Activated CD4-positive, alpha-beta T cell treated with anti-CD3 and anti-CD28 coated beads, Interleukin-2, amount 10 ng/mL, durations not matched to agents 7 days and 5 days (primary cell): ENCODE measurements around the gene SLC17A7. TPM values are rescaled to one million over a fixed set of nuclear protein-coding genes. Genes with fewer than 3 reads are reported as not detected.

Source experiments
- CTCF ChIA-PET: fragments of 350-600 bp; sonication (Branson Sonifier 250); formaldehyde crosslinking; loops from one replicate; lab custom pipeline; 2021; ENCODE audit warnings: antibody characterized with exemption; lab: Charles Lee
- POLR2A ChIA-PET: fragments of 350-600 bp; sonication (Branson Sonifier 250); formaldehyde crosslinking; loops from one replicate; lab custom pipeline; 2021; ENCODE audit warnings: antibody characterized with exemption; lab: Charles Lee
- DNase-seq: peaks from one replicate; pipeline ENCODE4 v3.0.0-alpha.2; 2020
- H3K27ac Mint-ChIP-seq: one replicate; pipeline ENCODE4 v1.8.0; 2021; ENCODE audit warnings: mild to moderate bottlenecking, moderate library complexity, mixed read lengths
- H3K27me3 Mint-ChIP-seq: one replicate; pipeline ENCODE4 v1.8.0; 2021; ENCODE audit warnings: mixed read lengths
- H3K36me3 Mint-ChIP-seq: one replicate; pipeline ENCODE4 v1.8.0; 2021; ENCODE audit warnings: low read depth, mixed read lengths
- H3K4me1 Mint-ChIP-seq: one replicate; pipeline ENCODE4 v1.8.0; 2021; ENCODE audit warnings: mixed read lengths
- H3K4me3 Mint-ChIP-seq: one replicate; pipeline ENCODE4 v1.8.0; 2021; ENCODE audit warnings: mild to moderate bottlenecking, moderate library complexity, mixed read lengths
- H3K9me3 Mint-ChIP-seq: one replicate; pipeline ENCODE4 v1.8.0; 2021; ENCODE audit warnings: mixed read lengths
- total RNA-seq, 2 experiments: library from RNA; stranded (reverse); gene quantifications; one replicate each; pipeline ENCODE4 v1.2.3, GENCODE V29; 2021

SLC17A7 gene
- total RNA-seq, 2 experiments from 2014 or later: 0.15 to 0.25 TPM

GRCh38 chr19:49440439-49441209 is 703 bp downstream of the SLC17A7 start:
- peak overlapping the region; percentile 42 for H3K4me3 Mint-ChIP-seq
- DNase-seq: no peak
- peaks cover 8% of the 10 kb centered on the region for H3K36me3 Mint-ChIP-seq
- peaks cover 68% of the 10 kb centered on the region for H3K27me3 Mint-ChIP-seq
- H3K4me1 Mint-ChIP-seq: peaks cover 50% of the 10 kb centered on the region
- CTCF ChIA-PET: interaction anchor here (0.7 to 1.7 kb wide), 4 partner anchors 11 to 49 kb away, joined by 3 to 4 read pairs (median 4); partner anchors contain the start of gene PIH1D1
- no peaks in the 10 kb centered on the region for H3K9me3 Mint-ChIP-seq
- H3K27ac Mint-ChIP-seq: peak overlapping the region; percentile 25
- POLR2A ChIA-PET: no interaction called here

- H3K27me3 Mint-ChIP-seq: peaks cover 76% of the 10 kb centered on the region
- no peak overlapping the region for H3K27ac Mint-ChIP-seq
- no peak overlapping the region for H3K4me3 Mint-ChIP-seq
- peaks cover 4% of the 10 kb centered on the region for H3K36me3 Mint-ChIP-seq
- DNase-seq: no peak
- H3K9me3 Mint-ChIP-seq: no peaks in the 10 kb centered on the region
- peaks cover 46% of the 10 kb centered on the region for H3K4me1 Mint-ChIP-seq
- POLR2A ChIA-PET: no interaction called here
- CTCF ChIA-PET: interaction anchor here (0.7 to 1.7 kb wide), 4 partner anchors 11 to 48 kb away, joined by 3 to 4 read pairs (median 4); partner anchors contain the start of gene PIH1D1
Observed at GRCh38 chr19:49439836-49440235, 1.5 kb downstream of the SLC17A7 start.

DNA sequence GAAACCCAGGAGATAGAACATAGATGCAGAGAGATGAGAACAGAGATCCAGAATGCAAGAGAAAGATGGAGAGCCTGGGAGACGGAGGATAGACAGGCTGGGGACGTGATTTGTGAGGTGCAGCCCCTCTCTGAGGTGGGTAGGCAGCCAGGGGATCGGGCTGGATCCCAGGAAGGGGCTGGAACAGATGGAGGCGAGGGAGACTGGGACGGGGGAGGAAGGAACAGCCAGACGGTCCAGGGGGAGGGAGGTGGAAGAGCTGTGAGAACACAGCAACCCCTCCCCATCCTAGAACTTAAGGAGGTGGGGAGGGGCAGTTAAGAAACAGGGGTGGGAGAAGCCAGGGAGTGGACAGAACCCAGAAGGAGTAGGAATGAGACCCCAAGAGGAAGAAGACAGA is 3.1 kb downstream of the SLC17A7 start:
- Mint-ChIP-seq H3K9me3 (no peaks in the 10 kb centered on the region), H3K4me1 (peaks cover 39% of the 10 kb centered on the region), H3K4me3 (no peak overlapping the region), H3K27me3 (peaks cover 86% of the 10 kb centered on the region), H3K27ac (no peak overlapping the region), H3K36me3 (peaks cover 4% of the 10 kb centered on the region)
- ChIA-PET POLR2A (no interaction called here), CTCF (no interaction called here)
- DNase-seq: no peak

- ChIA-PET POLR2A (no interaction called here), CTCF (no interaction called here)
- no peaks in the 10 kb centered on the region for H3K9me3 Mint-ChIP-seq
- peaks cover 37% of the 10 kb centered on the region for H3K4me1 Mint-ChIP-seq
- DNase-seq: no peak
- no peak overlapping the region for H3K4me3 Mint-ChIP-seq
- peak overlapping the region; percentile 41 for H3K27ac Mint-ChIP-seq
- peaks cover 4% of the 10 kb centered on the region for H3K36me3 Mint-ChIP-seq
- H3K27me3 Mint-ChIP-seq: peaks cover 88% of the 10 kb centered on the region
Observed at GRCh38 chr19:49437231-49437630, 4.1 kb downstream of the SLC17A7 start.

DNA sequence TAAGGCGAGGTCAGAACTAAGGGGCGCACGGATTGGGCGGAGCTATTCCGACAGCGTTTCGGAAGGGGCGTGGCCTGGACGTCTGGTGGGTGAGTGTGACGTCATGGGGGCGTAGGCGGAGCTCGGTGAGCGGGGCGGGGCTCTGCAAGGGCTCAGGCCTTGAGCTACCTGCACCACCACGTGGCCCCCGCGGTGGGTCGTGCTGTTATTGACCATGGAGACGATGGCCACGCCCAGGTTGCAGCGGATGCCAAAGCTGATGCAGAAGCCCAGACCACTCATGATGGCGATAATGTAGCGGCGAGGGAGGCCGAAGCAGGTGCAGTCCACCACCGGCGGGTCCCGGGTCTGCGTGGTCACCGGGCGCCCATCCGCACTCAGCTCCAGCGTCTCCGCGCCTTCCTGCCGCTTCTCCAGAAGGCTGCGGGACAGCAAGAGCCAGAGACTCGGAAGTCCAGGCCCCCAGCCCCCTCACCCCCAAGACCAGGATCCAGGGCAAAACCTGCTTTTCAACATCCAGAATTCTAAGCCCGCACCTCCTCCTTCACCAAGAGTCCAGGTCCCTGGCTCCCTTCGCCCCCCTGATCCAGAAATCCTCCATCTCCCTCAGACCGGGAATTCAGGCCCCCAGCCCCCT is 4.8 kb downstream of the SLC17A7 start:
- Mint-ChIP-seq H3K4me3 (no peak overlapping the region), H3K9me3 (no peaks in the 10 kb centered on the region)

GRCh38 chr19:49435670-49436069 is 5.7 kb downstream of the SLC17A7 start:
- ChIA-PET CTCF (interaction anchor here (0.8 to 1.8 kb wide), 8 partner anchors 9 to 44 kb away, joined by 3 to 6 read pairs (median 4); no protein-coding TSS in a partner anchor), POLR2A (no interaction called here)
- peaks cover 2% of the 10 kb centered on the region for H3K36me3 Mint-ChIP-seq
- H3K27ac Mint-ChIP-seq: no peak overlapping the region
- no peaks in the 10 kb centered on the region for H3K9me3 Mint-ChIP-seq
- H3K27me3 Mint-ChIP-seq: peaks cover 88% of the 10 kb centered on the region
- no peak overlapping the region for H3K4me3 Mint-ChIP-seq
- no peak for DNase-seq
- H3K4me1 Mint-ChIP-seq: peaks cover 35% of the 10 kb centered on the region

More for the DNA sequence above, 4.8 kb downstream of the SLC17A7 start:
- peaks cover 86% of the 10 kb centered on the region for H3K27me3 Mint-ChIP-seq
- POLR2A ChIA-PET: interaction anchor here (0.6 kb wide), 1 partner anchor 17 kb away, joined by 3 read pairs; the partner anchor contains the start of gene ALDH16A1
- peaks cover 34% of the 10 kb centered on the region for H3K4me1 Mint-ChIP-seq
- peak; percentile 54 for DNase-seq
- CTCF ChIA-PET: interaction anchor here (0.7 to 1.8 kb wide), 9 partner anchors 10 to 45 kb away, joined by 3 to 6 read pairs (median 3); no protein-coding TSS in a partner anchor
- no peak overlapping the region for H3K27ac Mint-ChIP-seq
- peaks cover 4% of the 10 kb centered on the region for H3K36me3 Mint-ChIP-seq

GRCh38 chr19:49434907-49435583 is 6.3 kb downstream of the SLC17A7 start:
- Mint-ChIP-seq H3K27me3 (peaks cover 86% of the 10 kb centered on the region), H3K9me3 (no peaks in the 10 kb centered on the region), H3K36me3 (no peaks in the 10 kb centered on the region), H3K4me1 (peaks cover 33% of the 10 kb centered on the region), H3K27ac (no peak overlapping the region), H3K4me3 (no peak overlapping the region)
- DNase-seq: no peak
- ChIA-PET POLR2A (no interaction called here), CTCF (interaction anchor here (0.9 to 1.8 kb wide), 7 partner anchors 13 to 43 kb away, joined by 3 to 6 read pairs (median 5); no protein-coding TSS in a partner anchor)

DNA sequence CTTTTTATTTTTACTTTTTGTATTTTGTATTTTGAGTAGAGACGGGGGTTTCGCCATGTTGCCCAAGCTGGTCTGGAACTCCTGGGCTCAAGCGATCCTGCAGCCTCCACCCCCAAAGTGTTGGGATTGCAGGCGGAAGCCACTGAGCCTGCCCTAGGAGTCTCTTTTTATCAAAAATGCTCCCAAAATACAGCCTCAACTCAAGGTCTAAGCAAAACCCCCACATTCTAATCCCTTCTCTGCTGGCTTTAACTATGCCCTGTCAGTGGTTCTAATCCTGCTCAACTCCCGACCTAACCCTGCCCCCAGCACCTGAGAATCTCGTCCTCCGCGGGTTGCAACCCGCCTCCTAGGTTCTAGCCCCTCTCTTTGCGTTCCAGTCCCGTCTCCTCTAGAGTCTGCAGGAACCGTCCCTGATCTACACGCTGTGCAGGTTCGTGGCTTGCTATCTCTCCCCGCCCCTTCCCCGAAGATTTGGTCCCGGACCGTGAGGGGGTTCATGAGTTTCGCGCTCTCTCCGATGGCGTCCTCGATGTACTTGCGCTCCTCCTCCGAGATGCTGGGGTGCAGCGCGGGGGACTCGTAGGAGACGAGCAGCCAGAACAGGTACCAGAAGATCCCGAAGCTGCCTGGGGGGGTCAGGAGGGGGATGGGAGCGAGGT is 8.0 kb downstream of the SLC17A7 start:
- Mint-ChIP-seq H3K9me3 (no peaks in the 10 kb centered on the region), H3K36me3 (peaks cover 1% of the 10 kb centered on the region), H3K4me3 (no peak overlapping the region), H3K4me1 (peaks cover 39% of the 10 kb centered on the region), H3K27ac (peak overlapping the region; percentile 34), H3K27me3 (peaks cover 86% of the 10 kb centered on the region)
- POLR2A ChIA-PET: no interaction called here
- CTCF ChIA-PET: interaction anchor here (0.8 to 1.4 kb wide), 2 partner anchors 9 to 40 kb away, joined by 3 to 6 read pairs; no protein-coding TSS in a partner anchor
- no peak for DNase-seq

DNA sequence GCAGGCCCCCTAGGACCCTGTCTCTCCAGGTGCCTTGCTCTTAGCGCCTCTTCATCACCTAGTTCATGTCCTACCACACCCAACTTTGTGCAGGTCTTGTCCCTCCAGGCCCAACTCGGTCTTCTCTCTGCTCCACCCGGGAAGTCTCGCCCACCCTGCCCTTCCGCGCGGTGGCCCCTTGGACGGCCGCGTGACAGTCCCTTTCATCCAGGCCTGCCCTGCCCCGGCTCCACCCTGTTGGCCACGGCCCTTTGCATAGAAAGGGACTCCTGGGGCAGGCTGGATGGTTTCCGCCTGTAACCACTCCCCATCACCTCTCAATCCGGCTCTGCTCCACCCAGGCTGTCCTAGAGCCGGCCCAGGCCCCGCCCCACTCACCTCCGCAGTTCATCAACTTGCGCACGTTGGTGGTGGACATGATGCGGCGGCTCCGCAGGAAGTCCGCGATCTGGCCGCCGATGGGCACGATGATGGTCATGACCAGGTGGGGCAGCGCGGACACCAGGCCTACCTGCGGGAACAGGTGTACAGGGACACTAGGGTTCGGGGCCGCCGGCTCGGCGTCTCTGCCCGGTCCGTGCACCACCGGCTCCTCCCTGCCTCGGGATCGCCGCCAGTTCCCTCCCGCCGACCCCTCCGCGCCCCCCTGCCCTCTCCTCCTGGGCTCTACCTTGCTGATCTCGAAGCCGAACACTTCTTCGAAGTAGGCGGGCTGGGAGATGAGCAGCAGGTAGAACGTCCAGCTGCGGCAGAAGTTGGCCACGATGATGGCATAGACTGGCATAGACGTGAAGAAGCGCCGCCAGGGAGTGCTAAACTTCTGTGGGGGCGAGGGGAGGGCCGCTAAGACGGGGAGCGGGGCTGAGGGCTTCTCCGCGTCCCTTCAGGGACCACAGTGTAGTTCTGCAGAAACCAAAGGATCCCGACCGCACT is 8.9 kb downstream of the SLC17A7 start:
- peaks cover 85% of the 10 kb centered on the region for H3K27me3 Mint-ChIP-seq
- ChIA-PET CTCF (no interaction called here), POLR2A (no interaction called here)
- DNase-seq: peak; percentile 40
- H3K4me1 Mint-ChIP-seq: peaks cover 46% of the 10 kb centered on the region
- peaks cover 1% of the 10 kb centered on the region for H3K36me3 Mint-ChIP-seq
- H3K9me3 Mint-ChIP-seq: no peaks in the 10 kb centered on the region
- H3K4me3 Mint-ChIP-seq: peak overlapping the region; percentile 5
- no peak overlapping the region for H3K27ac Mint-ChIP-seq

DNA sequence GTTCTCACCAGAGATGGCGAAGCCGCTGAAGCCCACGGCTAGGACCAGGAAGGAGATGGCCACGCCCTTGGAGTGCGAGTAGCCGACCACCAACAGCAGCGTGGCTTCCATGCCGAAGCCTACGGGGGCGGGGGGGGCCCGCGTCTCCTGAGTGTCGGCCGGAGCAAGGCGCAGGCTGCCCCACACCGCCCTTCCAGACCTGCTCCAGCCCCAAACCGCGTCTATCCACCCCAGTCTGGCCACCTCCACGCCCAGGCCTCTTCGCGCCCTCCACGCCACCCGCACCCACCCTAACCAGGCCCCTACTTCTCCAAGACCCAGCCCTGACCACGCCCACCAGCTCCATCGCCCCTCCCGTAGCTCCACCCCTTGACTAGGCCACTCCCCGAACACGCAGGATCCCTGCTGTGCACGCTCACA is 10.0 kb downstream of the SLC17A7 start:
- no peak for DNase-seq
- Mint-ChIP-seq H3K9me3 (no peaks in the 10 kb centered on the region), H3K4me1 (peaks cover 50% of the 10 kb centered on the region), H3K27me3 (peaks cover 85% of the 10 kb centered on the region), H3K4me3 (no peak overlapping the region), H3K27ac (no peak overlapping the region), H3K36me3 (peaks cover 1% of the 10 kb centered on the region)
- ChIA-PET POLR2A (no interaction called here), CTCF (interaction anchor here (0.6 to 0.9 kb wide), 2 partner anchors 40 to 1082 kb away, joined by 3 read pairs; partner anchors contain the start of gene ASPDH)

DNA sequence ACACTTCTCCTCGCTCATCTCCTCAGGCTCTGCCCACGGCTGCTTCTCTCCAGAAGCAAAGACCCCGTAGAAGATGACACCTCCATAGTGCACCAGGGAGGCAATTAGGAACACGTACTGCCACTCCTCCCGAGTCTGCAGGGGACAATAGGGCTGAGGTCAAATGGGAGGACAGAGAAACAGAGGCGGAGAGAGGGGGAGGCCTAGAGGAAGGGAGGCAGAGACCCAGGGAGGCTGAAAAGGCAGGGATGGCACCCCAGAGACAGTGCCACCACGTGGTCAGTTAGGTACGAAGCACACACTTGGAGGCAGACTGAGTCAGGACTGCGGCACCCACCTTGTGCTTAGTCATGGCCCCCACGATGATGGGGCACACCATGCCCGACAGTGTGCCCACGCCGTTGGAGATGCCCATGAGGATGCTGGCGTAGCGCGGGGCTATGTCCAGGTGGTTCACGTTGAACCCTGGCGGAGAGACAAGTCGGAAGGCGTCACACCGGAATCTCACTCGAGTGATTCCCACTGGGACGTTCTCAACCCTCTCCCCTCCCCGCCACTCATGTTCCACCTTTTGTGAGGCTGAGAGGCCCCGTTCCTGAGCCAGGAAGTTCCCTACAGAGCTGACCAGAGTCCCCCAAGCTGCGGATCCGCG is 10.5 kb downstream of the SLC17A7 start:
- peaks cover 50% of the 10 kb centered on the region for H3K4me1 Mint-ChIP-seq
- peaks cover 1% of the 10 kb centered on the region for H3K36me3 Mint-ChIP-seq
- H3K27me3 Mint-ChIP-seq: peaks cover 85% of the 10 kb centered on the region
- CTCF ChIA-PET: interaction anchor here (0.6 to 0.9 kb wide), 2 partner anchors 39 to 1083 kb away, joined by 3 read pairs; partner anchors contain the start of gene ASPDH
- POLR2A ChIA-PET: no interaction called here
- no peak overlapping the region for H3K27ac Mint-ChIP-seq
- DNase-seq: peak; percentile 42
- no peaks in the 10 kb centered on the region for H3K9me3 Mint-ChIP-seq
- no peak overlapping the region for H3K4me3 Mint-ChIP-seq
